GM21367 (cell line): ENCODE results near the gene TNRC18.
"Not testable (repeated sequence)": the region's sequence is repeated elsewhere in the genome, so short reads cannot be mapped to it uniquely, and the experiment has no call there.

Source experiments
- ATAC-seq: cut with Tn5 transposase; IDR thresholded peaks from one replicate; pipeline ENCODE4 v1.9.1; 2021; ENCODE audit not compliant: unreplicated experiment

The TNRC18 gene

DNA sequence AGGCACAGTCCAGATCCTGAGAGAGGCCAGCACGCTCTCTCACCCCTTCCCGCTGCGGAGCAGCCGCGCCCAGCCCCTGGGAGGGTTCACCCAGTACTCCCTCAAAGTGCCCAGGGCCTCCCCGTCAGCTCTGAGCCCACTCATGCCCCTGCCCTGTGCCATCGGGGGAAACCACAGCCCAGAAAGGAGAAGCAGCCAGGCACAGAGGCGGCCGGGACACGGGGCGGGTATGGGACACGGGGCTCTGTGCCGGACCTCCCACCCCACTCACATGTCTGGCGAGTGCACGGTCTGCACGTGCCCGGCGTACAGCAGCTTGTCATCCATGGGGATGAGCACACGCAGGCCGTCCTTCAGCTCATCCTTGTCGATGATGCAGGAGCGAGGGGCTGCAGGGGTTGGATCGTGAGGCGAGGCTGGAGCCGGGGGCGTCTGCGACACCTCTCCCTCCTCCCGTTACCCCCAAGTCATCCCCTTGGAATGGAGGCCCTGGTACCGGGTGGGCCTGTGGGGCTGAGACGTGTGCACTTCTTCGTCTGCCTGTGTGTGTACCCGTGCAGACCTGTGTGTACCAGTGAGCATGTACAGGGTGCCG, 102.7 kb downstream of the TNRC18 start:
- no peak for ATAC-seq

DNA sequence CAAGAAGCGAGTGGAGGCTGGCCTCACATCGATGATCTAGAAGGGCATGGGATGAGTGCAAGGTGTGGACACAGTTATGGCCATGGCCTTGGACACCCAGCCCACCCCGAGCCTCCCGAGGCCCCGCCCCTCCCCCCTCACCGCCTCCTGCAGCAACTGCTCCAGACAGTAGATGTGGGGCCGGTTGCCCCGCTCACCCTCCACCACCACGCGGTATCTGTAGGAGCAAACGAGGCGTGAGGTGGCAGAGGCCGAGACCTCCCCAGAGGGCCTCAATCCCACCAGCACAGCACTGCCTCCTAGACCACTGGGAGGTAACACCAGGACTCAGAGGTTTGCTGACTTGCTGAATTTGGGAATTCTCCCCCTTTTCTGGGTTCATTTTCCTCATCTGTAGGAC, 103.2 kb downstream of the TNRC18 start:
- ATAC-seq: no peak

DNA sequence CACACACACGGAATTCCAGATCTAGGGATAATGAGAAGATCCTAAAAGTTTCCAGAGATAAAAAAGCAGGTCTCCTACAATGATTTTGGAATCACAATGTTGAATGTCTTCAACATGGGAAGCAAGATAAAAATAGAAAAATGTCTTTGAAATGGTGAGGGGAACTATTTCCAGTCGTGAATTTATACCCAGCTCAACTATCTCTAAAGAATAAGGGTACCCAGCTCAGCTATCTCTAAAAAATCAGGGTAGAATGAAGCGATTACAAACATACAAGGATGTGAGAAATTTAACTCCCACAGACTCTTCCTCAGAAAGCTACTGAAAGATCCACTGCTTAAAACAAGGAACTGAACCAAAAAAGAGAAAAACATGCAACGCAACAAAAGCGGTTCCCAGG, 105.0 kb downstream of the TNRC18 start:
- not testable (repeated sequence) for ATAC-seq

DNA sequence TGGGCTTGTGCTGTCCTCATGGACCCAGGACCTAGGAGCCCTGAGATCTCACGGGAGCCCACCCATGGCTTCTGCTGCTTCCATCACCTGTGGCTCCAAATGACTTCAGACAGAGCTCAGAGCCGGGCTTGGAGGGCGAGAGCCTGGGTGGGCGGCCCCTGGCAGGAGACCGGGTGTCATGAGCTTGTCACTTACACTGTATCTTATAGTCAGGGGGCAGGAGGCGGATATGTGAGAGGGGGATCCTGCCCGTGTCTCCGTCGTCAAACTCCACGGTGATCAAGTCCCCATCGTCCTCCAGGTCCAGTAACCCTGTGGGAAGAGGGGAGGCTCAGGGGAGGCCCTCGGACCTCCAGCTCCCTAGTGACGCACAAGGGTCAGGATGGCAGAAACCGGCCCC, 107.9 kb downstream of the TNRC18 start:
- no peak for ATAC-seq

DNA sequence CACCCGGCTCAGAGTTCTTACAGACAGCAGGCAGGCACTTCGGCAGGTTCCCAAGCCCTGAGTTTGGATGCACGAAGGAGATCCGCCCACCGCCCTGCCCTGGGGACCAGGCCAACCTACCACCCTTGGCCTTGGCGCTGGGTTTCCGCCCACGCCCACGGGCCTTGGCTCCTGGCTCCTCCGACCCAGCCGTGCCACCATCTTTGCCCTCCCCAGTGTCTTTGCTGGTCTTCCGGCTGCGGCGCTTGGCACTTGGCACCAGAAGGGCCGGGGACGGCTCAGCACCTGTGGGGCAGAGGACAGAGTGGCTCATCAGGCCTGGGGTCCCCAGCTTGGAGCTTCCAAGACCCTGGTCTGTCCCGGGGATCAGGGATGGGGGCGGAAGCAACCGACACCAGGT, 108.8 kb downstream of the TNRC18 start:
- no peak for ATAC-seq

DNA sequence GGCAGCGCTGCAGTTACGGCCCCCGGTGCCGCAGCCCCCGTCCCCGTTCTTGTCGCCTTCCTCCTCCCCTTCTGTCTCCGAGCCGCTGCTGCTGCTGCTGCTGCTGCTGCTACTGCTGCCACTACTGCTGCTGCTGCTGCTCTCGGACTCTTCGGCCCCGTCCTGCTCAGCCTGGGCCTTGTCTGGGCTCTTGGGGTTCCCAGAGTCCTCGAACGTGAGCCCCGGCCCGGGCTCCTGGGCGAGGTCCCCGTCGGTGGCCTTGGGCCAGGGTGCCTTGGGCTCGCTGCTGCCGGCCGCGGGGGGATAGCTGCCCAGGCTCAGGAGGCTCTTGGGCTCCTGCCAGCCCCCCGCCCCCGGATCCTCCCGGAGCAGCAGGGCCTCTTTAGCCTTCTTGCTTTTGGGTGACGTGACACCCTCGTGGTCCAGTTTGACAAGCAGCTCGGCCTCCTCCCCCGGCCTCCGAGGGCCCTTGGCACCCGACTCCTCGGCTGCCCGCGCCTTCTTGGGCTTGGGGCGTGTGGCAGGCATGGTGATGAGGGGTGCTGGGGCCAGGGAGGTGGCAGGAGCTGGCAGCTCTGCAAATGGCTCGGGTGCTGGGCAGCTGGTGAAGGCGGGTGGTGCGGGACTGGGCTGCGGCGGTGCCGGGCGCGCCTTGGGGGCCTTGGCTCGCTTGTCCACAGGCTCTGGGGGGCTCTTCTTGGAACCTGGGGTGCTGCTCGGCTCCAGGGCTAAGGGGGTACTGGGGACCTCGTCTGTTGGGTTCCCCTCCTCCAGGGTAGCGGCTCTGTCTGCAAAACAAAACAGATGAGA, 110.4 kb downstream of the TNRC18 start:
- not testable (repeated sequence) for ATAC-seq

DNA sequence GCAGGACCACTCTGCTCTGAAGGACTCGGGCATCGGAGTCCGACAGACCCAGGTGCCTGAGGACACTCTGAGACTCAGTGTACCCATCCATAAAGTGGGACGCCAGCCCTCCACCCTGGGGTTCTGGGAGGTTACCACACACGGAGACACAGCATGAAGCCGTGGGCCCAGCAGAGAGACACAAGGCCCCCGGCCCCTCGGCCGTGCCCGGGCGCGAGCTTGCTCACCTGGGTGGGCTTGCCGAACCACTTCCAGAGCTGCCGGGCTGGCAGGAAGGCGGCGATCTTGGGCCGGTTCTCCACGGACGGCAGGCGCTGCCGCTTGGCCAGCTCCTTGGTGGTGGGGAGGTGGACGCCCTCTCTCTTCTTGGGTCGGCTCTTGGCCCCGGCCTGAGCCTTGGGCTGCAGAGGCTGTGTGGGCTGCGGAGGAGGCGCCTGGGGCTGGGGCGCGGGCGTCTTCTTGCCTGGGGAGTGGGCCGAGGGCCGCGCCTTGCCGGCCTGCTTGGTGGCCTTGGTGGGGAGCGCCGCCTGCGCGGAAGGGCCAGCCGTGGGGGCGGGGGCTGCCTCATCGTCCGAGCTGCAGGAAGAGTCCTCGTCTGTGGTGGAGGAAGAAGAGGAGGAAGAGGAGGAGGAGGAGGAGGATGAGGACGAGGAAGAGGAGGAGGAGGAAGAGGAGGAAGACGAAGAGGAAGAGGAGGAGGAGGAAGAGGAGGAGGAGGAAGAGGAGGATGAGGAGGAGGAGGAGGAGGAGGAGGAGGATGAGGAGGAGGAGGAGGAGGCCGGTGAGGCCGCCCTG, 111.2 kb downstream of the TNRC18 start:
- not testable (repeated sequence) for ATAC-seq

DNA sequence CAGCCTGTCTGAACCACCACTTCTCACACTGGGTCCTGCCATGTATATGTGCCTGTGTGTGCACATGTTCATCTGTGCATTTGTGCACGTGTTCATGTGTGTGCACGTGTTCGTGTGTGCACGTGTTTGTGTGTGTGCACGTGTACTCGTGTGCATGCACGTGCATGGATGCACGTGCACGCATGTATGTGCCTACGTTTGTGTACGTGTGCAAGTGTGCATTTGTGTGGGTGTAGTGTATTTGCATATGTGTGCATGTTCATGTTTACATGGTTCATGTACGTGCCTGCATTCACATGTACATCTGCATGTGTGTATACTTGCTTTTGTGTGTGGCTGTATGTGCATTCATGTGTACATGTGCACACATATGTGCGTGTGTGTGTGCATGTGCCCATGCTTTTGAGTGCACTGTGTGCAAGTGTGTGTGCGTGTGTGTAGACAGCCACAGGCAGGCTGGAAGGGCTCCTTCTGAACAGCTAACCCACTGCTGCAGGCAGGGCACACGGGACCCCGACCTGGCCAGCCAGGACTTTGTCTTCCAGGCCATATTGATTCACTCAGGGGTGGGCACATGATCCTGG, 112.7 kb downstream of the TNRC18 start:
- ATAC-seq: no peak

DNA sequence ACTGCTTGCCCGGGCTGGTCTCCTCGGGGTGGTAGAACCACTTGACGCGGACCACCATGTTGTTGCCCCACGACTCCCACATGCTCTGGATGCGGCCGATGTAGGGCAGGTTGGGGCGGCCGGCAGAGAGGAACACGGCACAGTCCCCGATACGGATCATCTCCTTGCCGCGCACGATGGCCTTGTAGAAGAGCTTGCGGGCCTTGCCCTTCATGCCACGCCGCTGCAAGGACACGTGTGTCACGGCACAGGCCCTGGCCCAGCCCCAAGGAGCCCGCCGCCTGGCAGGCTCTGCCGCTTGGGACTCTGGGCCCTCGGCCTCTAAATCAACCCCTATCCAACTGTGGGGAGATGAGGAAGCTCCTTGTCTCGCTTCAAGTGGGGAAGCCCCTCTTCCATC, 114.5 kb downstream of the TNRC18 start:
- no peak for ATAC-seq

DNA sequence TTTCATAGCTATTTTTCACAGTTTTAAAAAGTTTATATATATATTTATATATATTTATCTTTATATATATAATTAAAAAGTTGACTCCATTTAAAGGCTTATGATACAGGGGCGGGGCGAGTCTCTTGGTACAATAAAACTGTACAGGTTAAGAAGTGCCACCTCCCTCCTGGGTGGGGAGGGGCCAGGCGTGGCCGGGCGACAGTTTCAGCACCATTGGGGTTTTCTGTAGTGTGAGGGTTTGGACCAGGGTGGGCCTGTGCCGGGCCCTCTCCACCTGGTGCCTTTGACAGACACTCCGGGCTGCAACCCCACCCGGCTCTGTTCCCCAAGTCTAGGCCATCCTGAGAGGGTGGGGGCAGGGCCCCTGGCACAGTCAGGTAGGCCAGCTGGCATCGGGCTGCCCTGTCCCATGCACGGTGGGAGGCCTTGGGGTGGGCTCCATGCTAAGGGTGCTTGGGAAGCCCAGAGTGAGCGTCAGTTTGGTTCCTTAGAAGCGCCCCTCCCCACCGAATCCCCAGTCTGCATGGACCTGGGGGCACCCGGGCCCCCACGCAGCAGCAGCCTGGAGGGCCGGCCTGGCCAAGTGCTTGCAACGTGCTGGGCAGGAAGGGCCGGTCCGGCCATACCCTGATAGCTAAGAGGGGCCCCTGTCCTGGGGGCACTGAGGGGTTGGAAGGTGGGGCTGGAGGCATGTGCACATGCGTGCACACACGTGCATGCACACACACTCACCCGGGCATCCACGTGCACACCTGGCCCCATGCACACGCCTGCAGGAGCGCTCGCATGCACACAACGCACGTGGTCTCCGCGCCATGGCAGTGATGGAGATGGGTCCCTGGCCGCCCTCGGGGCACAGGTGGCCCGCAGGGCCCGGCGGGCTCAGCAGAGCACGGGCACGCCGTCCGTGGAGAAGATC, 116.2 kb downstream of the TNRC18 start:
- ATAC-seq: not testable (repeated sequence)

DNA sequence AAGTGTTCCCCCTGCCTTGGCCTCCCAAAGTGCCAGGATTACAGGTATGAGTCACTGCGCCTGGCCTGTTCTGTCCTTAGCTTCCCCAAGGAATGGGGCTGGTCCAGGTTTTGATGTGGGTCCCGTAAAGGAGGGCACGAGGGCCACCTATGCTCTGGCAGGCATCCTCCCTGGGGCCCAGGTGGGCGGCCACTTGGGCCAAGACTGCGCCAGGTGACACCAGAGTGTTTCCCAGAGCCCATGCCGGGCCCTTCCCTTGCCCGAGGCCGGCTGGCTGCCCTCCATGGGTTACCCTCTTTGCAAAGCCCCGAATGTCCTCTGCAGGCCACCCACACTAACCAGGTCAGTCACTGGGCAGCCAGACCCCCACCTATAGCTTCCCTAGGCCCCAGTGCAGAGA, 118.6 kb downstream of the TNRC18 start:
- not testable (repeated sequence) for ATAC-seq

DNA sequence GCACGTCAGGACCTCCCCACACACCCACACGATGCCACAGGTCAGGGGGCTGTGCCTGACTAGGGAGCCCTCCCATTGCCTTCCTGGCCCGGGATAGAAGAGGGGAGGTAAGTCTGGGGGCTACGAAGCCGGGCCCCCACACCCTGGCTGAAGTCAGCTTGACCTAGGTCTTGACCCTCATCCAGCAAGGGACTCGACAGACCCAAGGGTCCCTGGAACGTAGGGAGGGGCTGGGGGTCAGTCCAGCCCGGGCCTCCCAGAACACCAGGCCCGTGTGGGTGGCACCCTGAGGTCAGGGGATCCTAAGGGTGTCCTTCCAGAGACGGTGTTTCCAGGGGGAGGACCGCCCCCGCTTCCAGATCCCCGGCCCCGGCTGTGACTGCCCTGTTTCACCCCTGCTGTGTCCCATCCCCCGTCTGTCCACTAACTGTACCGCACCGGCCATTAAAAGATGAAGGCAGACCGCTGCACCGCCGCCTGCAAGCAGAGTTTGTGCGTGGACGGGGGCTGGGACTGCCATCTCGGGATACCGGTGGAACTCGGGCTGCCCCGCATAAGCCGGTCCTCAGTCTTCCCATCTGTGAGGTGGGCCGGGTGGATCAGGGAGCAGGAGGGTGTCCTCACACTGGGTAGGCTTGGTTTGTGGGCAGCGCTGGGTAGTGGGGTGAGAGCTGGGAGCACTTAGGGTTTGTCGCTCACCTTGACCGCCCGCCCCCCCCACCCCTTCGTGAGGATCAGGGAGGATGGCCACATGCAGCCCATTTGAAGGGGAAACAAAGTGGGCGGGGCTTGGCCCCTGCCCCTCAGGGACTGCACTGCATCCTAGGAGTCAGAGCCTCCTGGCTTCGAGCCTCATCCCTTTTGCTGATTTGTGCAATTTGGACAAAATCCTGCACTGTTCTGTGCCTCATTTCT, 119.8 kb downstream of the TNRC18 start:
- ATAC-seq: no peak

DNA sequence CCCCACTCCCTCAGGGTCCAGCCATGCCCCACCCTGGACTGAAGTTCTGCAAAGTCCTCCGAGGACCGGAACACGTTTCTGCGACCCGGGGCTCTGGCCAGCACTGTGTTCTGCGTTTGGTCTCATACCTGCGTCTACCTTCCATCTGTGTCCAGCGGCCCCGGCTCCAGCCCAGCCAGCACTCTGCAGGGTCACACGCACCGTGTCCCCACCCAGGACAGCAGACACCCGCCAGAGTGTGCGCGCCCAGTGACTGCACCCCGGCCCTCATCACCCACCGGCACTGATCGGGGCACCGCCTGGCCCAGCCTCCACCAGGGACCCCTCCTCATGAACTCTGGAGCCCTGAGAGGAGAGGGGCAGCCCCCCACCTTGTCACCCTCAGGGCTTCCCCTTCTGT, 120.6 kb downstream of the TNRC18 start:
- no peak for ATAC-seq

DNA sequence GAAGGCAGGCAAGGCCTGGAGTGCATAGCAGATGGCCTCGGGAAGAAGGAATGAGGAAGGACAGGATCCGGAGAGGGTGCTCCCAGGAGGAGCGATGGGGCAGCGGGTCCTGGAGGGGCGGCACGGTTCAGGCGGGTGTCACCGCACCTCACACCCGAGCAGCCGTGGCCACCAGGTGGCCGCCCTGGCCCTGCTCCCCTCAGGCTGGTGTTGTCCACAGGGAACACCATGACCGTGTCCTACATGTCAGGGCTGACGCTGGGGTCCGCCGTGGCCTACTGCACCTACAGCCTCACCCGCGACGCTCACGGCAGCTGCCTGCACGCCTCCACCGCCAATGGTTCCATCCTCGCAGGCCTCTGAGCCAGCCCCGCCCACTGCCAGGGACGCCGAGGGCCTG, 121.1 kb downstream of the TNRC18 start:
- no peak for ATAC-seq

DNA sequence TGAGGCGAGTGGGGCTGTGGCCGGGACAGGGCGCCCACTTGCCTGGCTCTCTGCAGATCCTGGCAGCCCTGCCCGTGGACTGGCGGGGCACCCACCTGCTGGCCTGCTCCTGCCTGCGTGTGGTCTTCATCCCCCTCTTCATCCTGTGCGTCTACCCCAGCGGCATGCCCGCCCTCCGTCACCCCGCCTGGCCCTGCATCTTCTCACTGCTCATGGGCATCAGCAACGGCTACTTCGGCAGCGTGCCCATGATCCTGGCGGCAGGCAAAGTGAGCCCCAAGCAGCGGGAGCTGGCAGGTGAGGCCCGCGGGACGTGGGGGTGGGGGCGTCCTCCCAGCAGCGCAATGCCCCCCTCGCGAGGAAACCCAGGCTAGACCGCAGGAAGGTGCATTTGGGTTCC, 123.3 kb downstream of the TNRC18 start:
- ATAC-seq: no peak

DNA sequence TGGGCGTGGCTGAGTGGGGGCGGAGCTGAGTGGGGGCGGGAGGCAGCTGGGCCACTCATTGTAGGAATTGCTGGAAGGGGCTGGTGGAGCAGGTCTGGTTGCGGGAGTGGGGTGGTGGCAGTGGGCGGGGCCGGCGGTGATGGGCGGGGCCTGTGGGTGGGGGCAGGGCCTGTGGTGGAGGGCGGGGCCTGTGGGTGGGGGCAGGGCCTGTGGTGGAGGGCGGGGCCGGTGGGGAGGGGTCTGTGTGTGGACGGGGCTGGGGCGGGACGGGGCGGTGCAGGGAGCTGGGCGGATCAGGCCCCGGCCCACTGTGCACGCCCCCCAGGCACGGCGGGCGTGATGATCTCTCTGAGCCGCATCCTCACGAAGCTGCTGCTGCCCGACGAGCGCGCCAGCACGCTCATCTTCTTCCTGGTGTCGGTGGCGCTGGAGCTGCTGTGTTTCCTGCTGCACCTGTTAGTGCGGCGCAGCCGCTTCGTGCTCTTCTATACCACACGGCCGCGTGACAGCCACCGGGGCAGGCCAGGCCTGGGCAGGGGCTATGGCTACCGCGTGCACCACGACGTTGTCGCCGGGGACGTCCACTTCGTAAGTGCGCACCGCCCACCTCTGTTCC, 126.9 kb downstream of the TNRC18 start:
- no peak for ATAC-seq

DNA sequence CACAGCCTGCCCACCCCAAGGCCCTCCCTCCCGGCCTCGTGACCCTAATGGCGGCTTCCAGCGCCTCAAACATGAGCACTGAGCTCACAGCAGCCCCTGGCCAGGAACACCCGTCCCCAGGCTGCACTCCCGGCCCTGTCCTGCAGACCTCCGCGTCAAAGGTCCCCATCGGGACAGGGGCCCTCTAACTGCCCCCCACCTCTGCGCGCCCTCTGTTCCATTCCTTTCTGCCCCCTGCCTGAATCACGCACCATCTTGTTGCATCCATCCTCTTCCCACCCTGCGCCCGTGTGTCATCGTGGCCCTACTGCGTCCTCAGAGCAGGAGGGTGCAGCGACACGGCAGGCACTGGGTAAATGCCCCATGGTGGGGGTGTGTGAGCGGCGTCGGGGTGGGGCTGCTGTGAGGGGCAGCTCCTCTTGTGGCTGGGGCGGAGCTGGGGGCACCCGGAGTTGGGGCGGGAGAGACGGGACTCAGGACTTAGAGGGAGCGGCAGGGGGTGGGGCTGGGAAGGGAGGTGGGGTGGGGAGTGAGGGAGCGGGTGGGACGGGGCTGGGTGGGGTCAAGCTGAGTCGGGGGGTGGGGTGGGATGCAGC, 127.5 kb downstream of the TNRC18 start:
- no peak for ATAC-seq
